Measurements from ENCODE around the gene SPRR2B.
"Not testable (repeated sequence)": the region's sequence is repeated elsewhere in the genome, so short reads cannot be mapped to it uniquely, and the experiment has no call there.

SPRR2B gene

DNA sequence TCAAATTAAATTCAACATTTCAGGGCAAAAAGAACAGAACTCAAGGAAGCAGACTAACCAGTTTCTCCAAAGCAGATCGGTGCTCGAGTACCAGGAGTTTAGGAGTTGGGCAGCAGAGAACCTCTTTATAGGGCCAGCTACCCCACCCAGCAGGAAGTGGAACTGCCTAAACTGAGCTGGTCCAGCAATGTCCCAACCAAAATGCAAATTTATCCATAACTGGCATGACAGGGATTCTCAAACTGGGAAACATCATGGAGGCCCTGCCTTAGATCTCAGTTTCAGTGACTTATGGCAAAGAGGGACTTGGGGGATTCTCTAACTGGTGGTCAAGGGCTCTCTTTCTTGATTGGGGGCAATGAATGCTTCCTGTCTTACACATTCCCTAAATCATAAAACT, at the start of gene SPRR2B:
TSS of gene SPRR2B (minus strand) at position 101 of the 400 bp plus-strand sequence. CDS start 772 bp downstream, outside the sequence.
- DNase-seq: no peak

- DNase-seq: no peak
Measured at GRCh38 chr1:153120945-153121344, 49.5 kb upstream of the SPRR2B start.

DNA sequence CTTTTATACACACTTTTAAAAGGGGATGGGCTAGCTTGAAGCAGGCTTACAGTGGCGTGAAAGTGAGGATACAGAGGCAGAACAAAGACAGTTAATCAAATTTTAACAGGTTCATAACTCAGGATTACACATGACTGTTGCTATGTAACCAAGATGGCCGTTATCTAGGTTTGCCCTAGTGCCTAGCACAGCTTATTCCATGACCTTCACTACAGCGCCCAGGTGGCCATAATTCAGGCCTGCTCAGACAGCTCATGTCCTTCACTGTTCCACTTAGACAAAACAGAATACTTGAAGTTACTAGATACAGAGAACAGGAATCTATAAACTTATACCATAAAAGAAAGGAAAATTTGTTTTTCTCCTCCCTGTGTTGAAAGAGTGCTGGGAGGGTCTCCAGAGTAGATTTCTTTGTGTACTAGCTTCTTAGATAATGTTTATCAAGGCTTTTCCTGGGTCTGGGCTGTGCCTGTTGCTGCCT, 48.1 kb upstream of the SPRR2B start:
- no peak for DNase-seq

DNA sequence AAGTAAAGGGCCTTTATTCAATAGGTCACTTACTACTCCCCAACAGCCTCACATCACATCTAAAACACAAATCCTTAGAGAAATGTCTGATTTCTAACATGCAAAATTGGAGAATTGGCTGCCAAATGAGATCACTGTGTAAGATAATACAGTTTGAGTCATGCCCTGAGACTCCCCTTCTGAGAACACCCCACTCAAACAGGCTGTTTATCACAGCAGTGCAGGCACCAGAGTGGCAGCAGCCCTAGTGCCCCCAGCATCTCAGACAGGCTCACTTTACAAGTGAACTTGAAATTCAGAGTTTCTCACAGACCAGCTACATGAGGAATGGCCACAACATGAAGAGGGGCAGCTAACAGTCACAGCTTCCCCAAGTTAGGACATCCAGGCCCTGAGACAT, 43.9 kb upstream of the SPRR2B start:
- DNase-seq: not testable (repeated sequence)

DNA sequence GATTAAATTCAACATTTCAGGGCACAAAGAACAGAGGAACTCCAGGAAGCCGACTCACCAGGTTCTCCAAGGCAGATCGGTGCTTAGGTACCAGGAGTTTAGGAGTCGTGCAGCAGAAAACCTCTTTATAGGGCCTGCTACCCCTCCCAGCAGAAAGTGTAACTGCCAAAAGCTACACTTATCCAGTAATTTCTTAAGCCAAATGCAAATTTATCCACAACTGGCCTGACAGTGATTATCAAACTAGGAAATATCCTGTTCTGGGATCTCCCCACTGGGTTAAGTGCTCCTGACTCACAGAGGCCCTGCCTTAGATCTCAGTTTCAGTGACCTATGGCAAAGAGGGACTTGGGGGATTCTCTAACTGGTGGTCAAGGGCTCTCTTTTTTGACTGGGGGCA, 42.0 kb upstream of the SPRR2B start, which contains the start of gene SPRR2F:
TSS of gene SPRR2F (minus strand) at position 101 of the 400 bp plus-strand sequence. CDS start 783 bp downstream, outside the sequence.
- DNase-seq: no peak

DNA sequence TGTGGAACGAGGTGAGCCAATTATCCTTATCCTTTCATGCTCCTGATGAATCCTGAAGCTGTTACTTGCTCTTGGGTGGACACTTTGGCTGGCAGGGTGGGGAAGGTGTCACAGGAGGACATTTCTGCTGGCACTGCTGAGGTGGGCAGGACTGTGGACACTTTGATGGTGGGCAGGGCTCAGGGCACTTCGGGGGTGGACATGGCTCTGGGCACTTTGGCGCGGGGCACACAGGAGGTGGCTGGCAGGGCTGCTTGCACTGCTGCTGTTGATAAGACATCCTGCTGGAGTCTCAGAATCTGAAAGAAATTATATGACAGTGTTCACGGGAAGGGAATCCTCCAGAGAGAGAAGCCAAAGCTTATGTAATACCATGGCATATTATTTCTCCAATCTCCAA, 41.0 kb upstream of the SPRR2B start:
- not testable (repeated sequence) for DNase-seq

DNA sequence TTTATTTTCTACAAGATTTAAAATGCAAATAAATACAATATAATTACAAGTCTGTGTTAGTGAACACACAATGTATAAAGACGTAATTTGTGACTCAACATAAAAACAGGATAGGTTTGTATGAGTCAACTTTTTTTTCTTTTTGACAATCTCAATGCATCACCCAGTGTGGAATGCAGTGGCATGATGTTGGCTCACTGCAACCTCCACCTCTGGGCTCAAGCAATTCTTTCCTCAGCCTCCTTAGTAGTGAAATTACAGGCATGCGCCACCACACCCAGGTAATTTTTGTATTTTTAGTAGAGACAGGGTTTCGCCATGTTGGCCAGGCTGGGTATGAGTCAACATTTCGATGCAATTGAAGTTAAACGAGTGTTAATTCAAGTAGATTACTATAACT, 28.8 kb upstream of the SPRR2B start:
- DNase-seq: no peak

DNA sequence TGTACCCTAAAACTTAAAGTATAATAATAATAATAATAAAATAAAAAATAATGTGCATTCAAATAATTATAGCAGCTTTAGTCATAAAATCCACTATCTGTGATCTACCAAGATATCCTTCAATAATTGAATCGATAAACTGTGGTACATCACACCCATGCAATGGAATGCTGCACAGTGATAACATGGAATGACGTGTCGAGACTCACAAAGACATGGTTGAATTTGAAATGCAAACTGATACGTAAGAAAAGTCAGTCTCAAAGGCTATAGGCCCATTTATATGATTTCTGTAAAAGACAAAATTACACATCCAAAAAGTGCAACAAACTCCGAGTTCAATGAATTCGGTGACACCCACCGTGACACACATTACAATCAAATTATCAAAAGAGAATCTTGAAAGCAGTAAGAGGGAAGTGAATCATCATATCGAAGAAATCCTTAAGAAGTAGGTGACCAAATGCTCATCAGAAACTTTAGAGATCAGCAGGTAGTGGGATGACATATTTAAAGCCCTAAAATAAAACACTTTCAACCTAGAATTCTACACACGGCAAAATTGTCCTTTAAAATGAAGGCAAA, 28.1 kb upstream of the SPRR2B start:
- DNase-seq: no peak

- no peak for DNase-seq
Measured at GRCh38 chr1:153095764-153096163, 24.4 kb upstream of the SPRR2B start.

- DNase-seq: no peak
Measured at GRCh38 chr1:153094426-153094825, 23.0 kb upstream of the SPRR2B start, which contains the start of gene SPRR2E. Gene SPRR2E (minus strand): TSS chr1:153094526. CDS start chr1:153093751, 775 bp downstream.

GRCh38 chr1:153087652-153088051, 16.2 kb upstream of the SPRR2B start:
- no peak for DNase-seq

GRCh38 chr1:153081736-153082135, 10.3 kb upstream of the SPRR2B start:
- DNase-seq: no peak

DNA sequence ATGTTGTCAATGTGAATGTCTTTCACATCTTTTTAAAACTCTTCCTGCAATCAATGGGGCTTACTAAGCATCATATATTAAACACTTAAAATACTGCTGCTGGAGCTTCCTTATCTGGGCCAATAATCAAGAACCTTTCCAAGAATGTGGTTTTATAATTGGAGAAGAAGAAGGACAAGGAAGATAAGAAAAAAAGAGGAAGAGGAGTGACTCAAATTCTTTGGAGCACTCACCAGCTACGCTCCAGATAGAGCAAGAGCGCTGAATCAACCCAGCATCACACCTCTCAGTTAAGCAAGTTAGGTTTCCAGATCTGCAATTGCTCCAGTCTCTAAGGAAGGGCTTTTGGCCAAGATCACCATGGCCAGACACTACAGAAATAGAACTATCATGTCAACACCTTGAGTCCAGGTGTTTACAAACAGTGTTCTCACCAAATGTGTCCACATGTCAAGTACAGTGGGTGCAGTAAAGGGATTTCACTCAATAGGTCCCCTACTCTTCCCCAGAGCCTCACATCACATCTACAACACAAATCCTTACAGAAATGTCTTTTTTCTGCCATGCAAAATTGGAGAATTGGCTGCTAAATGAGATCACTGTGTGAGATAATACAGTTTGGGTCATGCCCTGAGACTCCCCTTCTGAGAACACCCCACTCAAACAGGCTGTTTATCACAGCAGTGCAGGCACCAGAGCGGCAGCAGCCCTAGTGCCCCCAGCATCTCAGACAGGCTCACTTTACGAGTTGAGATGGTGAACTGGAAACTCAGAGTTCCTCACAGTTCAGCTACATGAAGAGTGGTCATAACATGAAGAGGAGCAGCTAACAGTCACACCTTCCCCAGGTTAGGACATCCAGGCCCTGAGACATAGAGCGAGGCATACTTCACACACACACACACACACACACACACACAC, 1.7 kb upstream of the SPRR2B start:
- no peak for DNase-seq

GRCh38 chr1:153070243-153070642, 1.2 kb downstream of the SPRR2B start:
- DNase-seq: no peak

DNA sequence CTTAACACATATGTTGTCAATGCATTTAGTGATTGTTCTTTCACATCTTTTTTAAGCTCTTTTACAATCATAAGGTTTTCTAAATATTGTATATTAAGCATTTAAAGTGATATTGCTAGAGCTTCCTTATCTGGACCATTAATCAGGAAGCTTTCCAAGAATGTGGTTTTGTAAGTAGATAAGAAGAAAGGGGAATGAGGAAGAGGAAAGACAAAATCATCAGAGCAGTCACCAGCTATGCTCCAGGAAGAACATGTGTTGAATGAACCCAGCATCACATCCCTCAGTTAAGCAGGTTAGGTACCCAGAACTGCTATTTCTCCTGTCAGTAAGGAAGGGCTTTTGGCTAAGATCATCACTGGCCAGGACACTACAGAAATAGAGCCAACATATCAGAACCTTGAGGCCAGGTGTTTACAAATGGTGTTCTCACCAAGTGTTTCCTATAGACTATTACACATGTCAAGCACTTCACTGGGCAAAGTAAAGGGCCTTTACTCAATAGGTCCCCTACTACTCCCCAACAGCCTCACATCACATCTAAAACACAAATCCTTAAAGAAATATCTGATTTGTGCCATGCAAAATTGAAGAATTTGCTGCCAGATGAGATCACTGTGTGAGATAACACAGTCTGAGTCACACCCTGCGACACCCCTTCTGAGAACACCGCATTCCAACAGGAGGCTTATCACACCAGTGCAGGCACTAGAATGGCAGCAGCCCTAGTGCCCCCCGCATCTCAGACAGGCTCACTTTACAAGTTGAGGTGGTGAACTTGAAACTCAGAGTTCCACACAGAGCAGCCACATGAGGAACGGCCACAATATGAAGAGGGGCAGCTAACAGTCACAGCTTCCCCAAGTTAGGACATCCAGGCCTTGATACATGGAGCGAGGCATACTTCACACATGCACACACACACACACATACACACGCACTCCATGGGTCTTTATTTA, 12.3 kb downstream of the SPRR2B start:
- no peak for DNase-seq

DNA sequence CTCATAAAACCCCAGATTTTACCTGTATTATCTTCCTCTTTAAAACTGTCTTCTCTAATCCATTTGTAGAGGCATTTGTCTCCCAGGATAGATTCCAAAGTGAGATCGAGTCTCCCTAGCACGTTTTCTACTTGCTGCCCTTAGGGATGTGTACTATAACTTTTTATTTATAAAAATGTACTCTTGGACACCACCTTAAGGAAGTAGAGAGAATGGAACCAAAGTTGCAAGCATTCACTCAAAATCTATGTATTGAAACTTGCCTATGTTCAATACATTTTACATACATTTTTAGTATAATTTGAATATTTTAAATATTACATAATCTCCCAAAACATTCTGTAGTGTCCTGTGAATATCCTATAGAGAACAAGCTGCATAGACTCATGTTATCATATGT, 13.3 kb downstream of the SPRR2B start:
- DNase-seq: no peak

DNA sequence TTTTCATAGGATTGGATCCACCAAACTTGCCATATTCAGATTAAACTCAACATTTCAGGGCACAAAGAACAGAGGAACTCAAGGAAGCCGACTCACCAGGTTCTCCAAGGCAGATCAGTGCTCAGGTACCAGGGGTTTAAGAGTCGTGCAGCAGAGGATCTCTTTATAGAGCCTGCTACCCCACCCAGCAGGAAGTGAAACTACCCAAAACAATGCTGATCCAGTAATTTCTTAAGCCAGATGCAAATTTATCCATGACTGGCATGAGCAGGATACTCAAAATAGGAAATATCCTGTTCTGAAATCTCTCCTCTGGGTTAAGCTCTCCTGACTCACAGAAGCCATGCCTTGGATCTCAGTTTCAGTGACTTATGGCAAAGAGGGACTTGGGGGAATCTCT, 14.0 kb downstream of the SPRR2B start, which contains the start of gene SPRR2A:
TSS of gene SPRR2A (minus strand) at position 138 of the 400 bp plus-strand sequence. CDS start 777 bp downstream, outside the sequence.
- DNase-seq: no peak

DNA sequence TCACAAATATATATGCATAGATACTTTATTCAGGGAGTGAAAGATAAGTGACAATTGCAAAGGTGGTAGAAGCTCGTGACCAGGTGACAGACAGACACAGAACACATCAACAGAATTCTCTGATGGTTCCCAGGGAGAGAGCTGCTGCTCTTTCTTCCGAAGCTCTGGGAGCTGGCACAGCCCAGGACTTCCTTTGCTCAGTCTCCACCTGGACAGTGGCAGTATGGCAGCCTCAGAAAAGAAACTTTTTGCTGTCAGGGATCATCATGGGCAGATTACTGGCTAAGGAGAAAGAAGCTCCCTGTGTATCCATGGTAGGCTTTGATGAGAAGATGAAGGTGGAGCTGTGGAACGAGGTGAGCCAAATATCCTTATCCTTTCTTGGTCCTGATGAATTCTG, 15.3 kb downstream of the SPRR2B start:
- not testable (repeated sequence) for DNase-seq

GRCh38 chr1:153049211-153049610, 22.2 kb downstream of the SPRR2B start:
- no peak for DNase-seq

DNA sequence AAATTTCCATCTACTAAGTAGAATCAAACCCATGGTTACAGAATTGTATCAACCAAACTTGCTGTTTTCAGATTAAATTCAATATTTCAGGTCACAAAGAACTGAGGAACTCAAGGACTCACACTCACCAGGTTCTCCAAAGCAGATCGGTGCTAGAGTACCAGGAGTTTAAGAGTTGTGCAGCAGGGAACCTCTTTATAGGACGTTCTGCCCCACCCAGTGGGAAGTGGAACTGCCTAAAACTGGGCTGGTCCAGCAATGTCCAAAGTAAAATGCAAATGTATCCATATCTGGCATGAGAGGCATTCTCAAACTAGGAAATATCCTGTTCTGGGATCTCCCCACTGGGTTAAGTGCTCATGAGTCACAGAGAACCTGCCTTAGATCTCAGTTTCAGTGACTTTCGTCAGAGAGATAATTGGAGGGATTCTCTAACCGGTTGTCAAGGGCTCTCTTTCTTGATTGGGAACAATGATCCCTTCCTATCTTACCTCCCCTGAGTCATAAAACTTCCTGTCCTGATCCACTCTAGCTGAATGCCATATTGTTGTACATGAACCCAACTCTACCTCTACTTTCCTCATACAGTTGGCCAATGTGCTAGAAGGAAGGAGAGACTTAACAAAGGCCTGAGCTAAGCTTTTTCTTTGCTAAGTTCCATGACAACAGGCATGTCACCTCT, 30.3 kb downstream of the SPRR2B start, which contains the start of gene SPRR2D:
TSS of gene SPRR2D (minus strand) at position 171 of the 682 bp plus-strand sequence. CDS start 774 bp downstream, outside the sequence.
- no peak for DNase-seq

- no peak for DNase-seq
Measured at GRCh38 chr1:153035211-153035610, 36.2 kb downstream of the SPRR2B start.
